Activated CD4-positive, alpha-beta T cell treated with anti-CD3 and anti-CD28 coated beads for 1 hour (primary cell): ENCODE measurements around the gene RBM20.

Source experiments
- DNase-seq: peaks from one replicate; pipeline ENCODE4 v3.0.0-alpha.2; 2020

The RBM20 gene

GRCh38 chr10:110873951-110874350 is 229.8 kb downstream of the RBM20 start:
- no peak for DNase-seq

GRCh38 chr10:110876000-110876399 is 231.9 kb downstream of the RBM20 start:
- no peak for DNase-seq

DNA sequence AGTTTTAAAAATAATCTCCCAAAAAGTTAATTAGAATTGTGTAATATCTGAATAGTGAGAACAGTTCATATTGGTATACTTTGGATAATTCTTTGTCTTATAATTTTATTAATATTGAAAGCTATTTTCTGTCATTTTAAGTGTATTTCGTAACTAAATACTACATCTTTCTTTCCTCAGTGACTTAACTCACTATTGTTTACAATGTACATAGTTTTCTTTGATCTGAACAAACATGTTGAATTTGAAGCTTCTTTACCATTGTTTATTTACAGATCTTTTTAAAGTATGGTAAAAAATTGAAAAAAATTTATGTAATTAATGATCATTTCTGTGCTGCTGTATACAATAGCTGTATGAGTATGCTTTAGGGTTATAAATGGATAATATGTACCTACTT is 232.7 kb downstream of the RBM20 start:
- no peak for DNase-seq

GRCh38 chr10:110880012-110880411 is 235.9 kb downstream of the RBM20 start:
- no peak for DNase-seq

- no peak for DNase-seq
Measured at GRCh38 chr10:110881247-110881646, 237.1 kb downstream of the RBM20 start.

DNA sequence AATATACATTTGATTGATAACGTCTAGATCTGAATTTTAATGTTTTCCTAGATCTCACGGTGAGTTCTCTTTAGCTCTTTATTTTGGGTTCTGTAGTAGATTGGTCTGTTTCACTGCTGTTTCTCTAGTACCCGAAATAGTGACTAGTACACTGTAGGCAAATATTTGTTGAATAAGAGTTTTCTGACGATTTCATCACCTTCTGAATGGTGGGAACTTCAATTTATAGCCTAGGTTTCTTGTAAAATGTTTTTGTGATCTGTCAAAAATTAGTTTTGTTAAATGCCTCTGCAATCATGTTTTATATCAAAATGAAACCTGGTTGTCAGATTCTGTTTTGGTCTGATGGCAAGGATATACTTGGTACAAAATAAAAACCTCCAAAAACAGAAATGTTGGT is 237.8 kb downstream of the RBM20 start:
- no peak for DNase-seq

- no peak for DNase-seq
Measured at GRCh38 chr10:110883924-110884323, 239.8 kb downstream of the RBM20 start.

GRCh38 chr10:110885932-110886674 is 242.0 kb downstream of the RBM20 start:
- DNase-seq: no peak

- no peak for DNase-seq
Measured at GRCh38 chr10:110887560-110887959, 243.4 kb downstream of the RBM20 start.
